Large intestine (tissue), 3 donors: ENCODE measurements around the gene ESRP2. TPM values are rescaled to one million over a fixed set of nuclear protein-coding genes. Genes with fewer than 3 reads are reported as not detected.

Experiments
- DNase-seq, 2 donors: peaks; one replicate each; pipeline versions ENCODE4 v3.0.0 to v3.0.0-alpha.2; 2013
- H3K27ac ChIP-seq: one replicate; pipeline ENCODE4 v1.5.1; 2013; ENCODE audit warnings: low read length
- H3K27me3 ChIP-seq: 2 replicates; pipeline ENCODE4 v1.6.1; 2013; ENCODE audit warnings: low read length; ENCODE audit not compliant: control insufficient read depth, insufficient read depth
- H3K36me3 ChIP-seq: 2 replicates; pipeline ENCODE4 v1.6.1; 2013; ENCODE audit warnings: low read length; ENCODE audit not compliant: control insufficient read depth, insufficient read depth
- H3K4me1 ChIP-seq: one replicate; pipeline ENCODE4 v1.6.1; 2013; ENCODE audit warnings: low read length; ENCODE audit not compliant: control insufficient read depth, insufficient read depth
- H3K4me3 ChIP-seq: one replicate; pipeline ENCODE4 v1.5.1; 2013; ENCODE audit warnings: low read length
- H3K9me3 ChIP-seq: one replicate; pipeline ENCODE4 v1.6.1; 2013; ENCODE audit warnings: mild to moderate bottlenecking, low read depth, low read length, moderate library complexity; ENCODE audit not compliant: control insufficient read depth
- WGBS: methylation state at CpG from one replicate; pipeline ENCODE4 v1.1.5; 2013; ENCODE audit warnings: low lambda C conversion rate; ENCODE audit not compliant: insufficient coverage; 5-methylcytosine and 5-hydroxymethylcytosine counted together
- polyA plus RNA-seq: library from polyadenylated mRNA; unstranded; fragments of 120-200 nt; gene quantifications from one replicate; pipeline ENCODE4 v1.2.1, GENCODE V29; 2013

The ESRP2 gene
- polyA plus RNA-seq, 1 donor: 40.0 TPM

DNA sequence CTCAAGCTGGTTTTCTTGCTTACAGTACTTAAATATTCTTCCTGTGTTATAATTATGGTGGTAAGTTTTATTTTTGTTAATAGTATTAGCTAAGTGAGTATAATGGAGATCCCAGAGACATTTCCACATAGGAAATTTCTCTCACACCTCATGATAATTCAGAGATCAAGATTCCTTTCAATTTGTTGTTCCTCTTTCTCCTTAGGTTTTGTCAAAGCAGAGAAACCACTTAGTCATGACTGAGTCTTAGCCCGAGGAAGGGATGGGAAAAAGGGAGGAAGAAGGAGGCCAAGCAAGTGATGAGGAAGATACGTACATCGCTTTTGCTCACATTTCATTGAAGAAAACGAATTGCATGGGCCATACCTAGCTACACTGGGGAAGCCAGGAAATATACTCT, 18.4 kb downstream of the ESRP2 start:
- Histone ChIP-seq H3K27me3 (no peaks in the 10 kb centered on the region), H3K27ac (no peak overlapping the region), H3K4me1 (no peaks in the 10 kb centered on the region), H3K9me3 (no peaks in the 10 kb centered on the region), H3K4me3 (no peak overlapping the region), H3K36me3 (peaks cover 9% of the 10 kb centered on the region)
- DNase-seq: no peak
- 94% methylated on average over 3 of the region's 4 CpGs for WGBS

- no peak overlapping the region for H3K27ac ChIP-seq
- no peaks in the 10 kb centered on the region for H3K27me3 ChIP-seq
- no peak for DNase-seq
- no peak overlapping the region for H3K4me3 ChIP-seq
- H3K9me3 ChIP-seq: no peaks in the 10 kb centered on the region
- no peaks in the 10 kb centered on the region for H3K4me1 ChIP-seq
- H3K36me3 ChIP-seq: peaks cover 9% of the 10 kb centered on the region
- 100% methylated on average over 1 of the region's 3 CpGs for WGBS
Observed at GRCh38 chr16:68216240-68216639, 19.7 kb downstream of the ESRP2 start.

- Histone ChIP-seq H3K9me3 (no peaks in the 10 kb centered on the region), H3K4me3 (no peak overlapping the region), H3K4me1 (no peaks in the 10 kb centered on the region), H3K27me3 (no peaks in the 10 kb centered on the region), H3K27ac (no peak overlapping the region), H3K36me3 (peaks cover 9% of the 10 kb centered on the region)
- no peak for DNase-seq
- 88% methylated on average over 1 of the region's 1 CpG for WGBS
Observed at GRCh38 chr16:68215302-68215701, 20.6 kb downstream of the ESRP2 start.

- H3K36me3 ChIP-seq: peaks cover 8% of the 10 kb centered on the region
- no CpG with 5 or more reads among the region's 3 CpGs for WGBS
- DNase-seq: no peak
- no peaks in the 10 kb centered on the region for H3K9me3 ChIP-seq
- no peak overlapping the region for H3K27ac ChIP-seq
- H3K4me1 ChIP-seq: no peaks in the 10 kb centered on the region
- H3K27me3 ChIP-seq: no peaks in the 10 kb centered on the region
- H3K4me3 ChIP-seq: no peak overlapping the region
Observed at GRCh38 chr16:68214726-68215125, 21.2 kb downstream of the ESRP2 start.

GRCh38 chr16:68206245-68206644, 29.7 kb downstream of the ESRP2 start:
- Histone ChIP-seq H3K4me1 (no peaks in the 10 kb centered on the region), H3K27me3 (no peaks in the 10 kb centered on the region), H3K36me3 (peaks cover 5% of the 10 kb centered on the region), H3K27ac (no peak overlapping the region), H3K9me3 (no peaks in the 10 kb centered on the region), H3K4me3 (no peak overlapping the region)
- WGBS: 100% methylated on average over 1 of the region's 2 CpGs
- no peak for DNase-seq

DNA sequence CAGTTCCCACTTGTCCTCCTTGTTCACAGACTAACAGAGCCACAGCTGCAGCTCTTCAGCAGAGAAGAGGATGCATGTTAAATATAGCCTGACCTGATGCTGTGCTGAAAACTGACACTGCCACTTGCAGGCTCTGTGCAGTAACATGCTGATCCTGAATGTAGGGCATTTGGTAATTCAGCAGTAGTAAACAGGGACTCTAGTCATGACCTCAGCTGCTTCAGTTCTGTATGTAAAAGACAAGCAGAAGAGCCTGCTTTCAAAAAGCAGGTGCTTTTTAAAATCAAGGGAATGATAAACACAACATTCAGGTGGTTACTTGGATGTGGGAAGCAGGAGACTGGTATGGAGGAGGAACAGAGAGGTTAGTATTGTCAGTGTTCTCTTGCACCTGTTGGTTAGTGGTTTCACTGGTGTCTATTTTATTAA, 33.8 kb downstream of the ESRP2 start:
- no peaks in the 10 kb centered on the region for H3K4me1 ChIP-seq

GRCh38 chr16:68200088-68200783, 35.7 kb downstream of the ESRP2 start:
- Histone ChIP-seq H3K27me3 (no peaks in the 10 kb centered on the region), H3K9me3 (no peaks in the 10 kb centered on the region), H3K4me3 (no peak overlapping the region), H3K4me1 (no peaks in the 10 kb centered on the region), H3K36me3 (peaks cover 8% of the 10 kb centered on the region), H3K27ac (no peak overlapping the region)
- DNase-seq: no peak
- 33% methylated on average over 1 of the region's 3 CpGs for WGBS

More for the DNA sequence above, 33.8 kb downstream of the ESRP2 start:
- H3K27ac ChIP-seq: no peak overlapping the region
- peaks cover 8% of the 10 kb centered on the region for H3K36me3 ChIP-seq
- DNase-seq: no peak
- no peak overlapping the region for H3K4me3 ChIP-seq
- no peaks in the 10 kb centered on the region for H3K9me3 ChIP-seq
- H3K27me3 ChIP-seq: no peaks in the 10 kb centered on the region

DNA sequence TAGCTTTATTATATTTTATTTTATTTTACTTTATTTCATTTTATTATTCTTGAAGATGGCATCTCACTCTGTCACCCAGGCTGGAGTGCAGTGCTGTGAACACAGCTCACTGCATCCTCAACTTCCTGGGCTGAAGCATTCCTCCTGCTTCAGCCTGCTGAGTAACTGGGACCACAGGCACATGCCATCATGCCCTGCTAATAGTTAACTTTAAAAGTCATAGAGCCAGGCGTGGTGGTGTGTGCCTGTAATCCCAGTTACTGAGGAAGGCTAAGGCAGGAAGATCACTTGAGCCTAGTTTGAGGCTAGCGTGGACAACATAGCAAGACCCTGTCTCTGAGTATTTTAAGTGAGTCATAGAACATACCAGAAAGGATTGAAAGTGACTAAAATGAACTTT, 38.7 kb downstream of the ESRP2 start:
- no peak for DNase-seq
- no CpG with 5 or more reads among the region's 2 CpGs for WGBS
- Histone ChIP-seq H3K36me3 (peaks cover 22% of the 10 kb centered on the region), H3K27me3 (no peaks in the 10 kb centered on the region), H3K9me3 (no peaks in the 10 kb centered on the region), H3K4me3 (no peak overlapping the region), H3K27ac (no peak overlapping the region), H3K4me1 (no peaks in the 10 kb centered on the region)

GRCh38 chr16:68194251-68194650, 41.7 kb downstream of the ESRP2 start:
- WGBS: no CpG with 5 or more reads among the region's 3 CpGs
- no peaks in the 10 kb centered on the region for H3K27me3 ChIP-seq

DNA sequence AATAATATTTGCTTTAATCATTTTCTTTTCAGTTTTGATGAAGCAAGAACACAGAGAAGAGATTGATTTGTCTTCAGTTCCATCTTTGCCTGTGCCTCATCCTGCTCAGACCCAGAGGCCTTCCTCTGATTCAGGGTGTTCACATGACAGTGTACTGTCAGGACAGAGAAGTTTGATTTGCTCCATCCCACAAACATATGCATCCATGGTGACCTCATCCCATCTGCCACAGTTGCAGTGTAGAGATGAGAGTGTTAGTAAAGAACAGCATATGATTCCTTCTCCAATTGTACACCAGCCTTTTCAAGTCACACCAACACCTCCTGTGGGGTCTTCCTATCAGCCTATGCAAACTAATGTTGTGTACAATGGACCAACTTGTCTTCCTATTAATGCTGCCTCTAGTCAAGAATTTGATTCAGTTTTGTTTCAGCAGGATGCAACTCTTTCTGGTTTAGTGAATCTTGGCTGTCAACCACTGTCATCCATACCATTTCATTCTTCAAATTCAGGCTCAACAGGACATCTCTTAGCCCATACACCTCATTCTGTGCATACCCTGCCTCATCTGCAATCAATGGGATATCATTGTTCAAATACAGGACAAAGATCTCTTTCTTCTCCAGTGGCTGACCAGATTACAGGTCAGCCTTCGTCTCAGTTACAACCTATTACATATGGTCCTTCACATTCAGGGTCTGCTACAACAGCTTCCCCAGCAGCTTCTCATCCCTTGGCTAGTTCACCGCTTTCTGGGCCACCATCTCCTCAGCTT, 45.0 kb downstream of the ESRP2 start:
- H3K27me3 ChIP-seq: no peaks in the 10 kb centered on the region
- no CpG with 5 or more reads among the region's 2 CpGs for WGBS
- no peak overlapping the region for H3K4me3 ChIP-seq
- peaks cover 44% of the 10 kb centered on the region for H3K36me3 ChIP-seq
- H3K4me1 ChIP-seq: no peaks in the 10 kb centered on the region
- DNase-seq: no peak
- no peak overlapping the region for H3K27ac ChIP-seq
- peaks cover 6% of the 10 kb centered on the region for H3K9me3 ChIP-seq

More at GRCh38 chr16:68194251-68194650, 41.7 kb downstream of the ESRP2 start:
- H3K27ac ChIP-seq: no peak overlapping the region
- no peak for DNase-seq
- no peaks in the 10 kb centered on the region for H3K9me3 ChIP-seq
- peaks cover 28% of the 10 kb centered on the region for H3K36me3 ChIP-seq
- H3K4me3 ChIP-seq: no peak overlapping the region
- no peaks in the 10 kb centered on the region for H3K4me1 ChIP-seq
